ENCODE measurements around the gene DNAH17. TPM values are rescaled to one million over a fixed set of nuclear protein-coding genes. Genes with fewer than 3 reads are reported as not detected.

Gene DNAH17
- total RNA-seq, 1 donor from 2014 or later, result 0.45 TPM

DNA sequence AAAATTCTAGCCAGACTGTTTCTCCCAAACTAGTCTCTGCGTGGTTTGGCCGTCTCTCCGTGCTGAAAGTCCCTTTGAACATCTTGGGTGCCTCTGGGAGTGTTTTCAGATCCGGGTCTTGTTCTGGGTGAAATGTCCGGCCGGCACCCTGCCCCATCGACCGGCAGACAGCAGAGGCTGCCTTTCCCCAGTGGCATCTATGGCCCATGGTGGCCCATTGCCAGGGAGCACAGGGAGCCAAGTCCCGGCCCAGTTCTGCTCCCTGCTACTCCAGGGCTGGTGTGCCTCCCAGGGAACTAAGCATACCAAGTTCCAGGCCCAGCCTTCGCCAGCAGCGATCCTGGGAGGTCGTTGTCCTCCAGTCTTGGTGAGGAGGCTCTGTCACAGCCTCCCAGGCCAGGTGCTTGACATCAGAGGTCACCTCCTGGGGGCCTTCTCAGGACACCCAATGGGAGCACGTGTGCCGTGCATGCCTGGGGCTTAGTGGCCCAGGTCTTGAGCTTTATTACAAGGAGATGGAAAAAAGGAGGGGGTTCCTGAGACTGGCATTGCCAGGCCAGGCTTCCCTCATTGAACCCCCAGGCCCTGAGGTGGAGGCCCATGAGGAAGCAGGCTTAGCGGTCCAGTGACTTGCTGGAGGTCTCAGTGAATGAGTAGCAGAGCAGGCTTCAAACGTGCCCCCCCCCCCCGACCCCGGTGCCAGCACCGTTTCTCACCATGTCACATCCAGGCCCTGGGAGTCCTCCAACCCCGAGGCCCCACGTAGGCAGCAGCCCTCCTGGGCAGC is 144.8 kb downstream of the DNAH17 start:
- no peak for DNase-seq (ENCODE audit: low spot score)

DNA sequence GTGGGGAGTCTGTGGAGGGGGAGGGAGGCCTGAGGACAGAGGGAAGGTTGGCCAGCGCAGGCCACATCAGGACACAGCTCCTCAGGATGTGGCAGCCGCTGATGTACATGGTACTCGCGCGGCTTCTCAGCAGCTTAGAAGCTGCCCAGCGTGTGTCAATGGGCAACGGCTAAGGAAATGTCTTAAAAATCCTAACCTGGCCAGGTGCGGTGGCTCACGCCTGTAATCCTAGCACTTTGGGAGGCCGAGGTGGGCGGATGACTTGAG is 145.6 kb downstream of the DNAH17 start:
- DNase-seq (ENCODE audit: low spot score), result no peak

- no peak for DNase-seq (ENCODE audit: low spot score)
Observed at GRCh38 chr17:78430892-78431691, 146.1 kb downstream of the DNAH17 start.

- no peak for DNase-seq (ENCODE audit: low spot score)
Observed at GRCh38 chr17:78429618-78429995, 147.6 kb downstream of the DNAH17 start.

DNA sequence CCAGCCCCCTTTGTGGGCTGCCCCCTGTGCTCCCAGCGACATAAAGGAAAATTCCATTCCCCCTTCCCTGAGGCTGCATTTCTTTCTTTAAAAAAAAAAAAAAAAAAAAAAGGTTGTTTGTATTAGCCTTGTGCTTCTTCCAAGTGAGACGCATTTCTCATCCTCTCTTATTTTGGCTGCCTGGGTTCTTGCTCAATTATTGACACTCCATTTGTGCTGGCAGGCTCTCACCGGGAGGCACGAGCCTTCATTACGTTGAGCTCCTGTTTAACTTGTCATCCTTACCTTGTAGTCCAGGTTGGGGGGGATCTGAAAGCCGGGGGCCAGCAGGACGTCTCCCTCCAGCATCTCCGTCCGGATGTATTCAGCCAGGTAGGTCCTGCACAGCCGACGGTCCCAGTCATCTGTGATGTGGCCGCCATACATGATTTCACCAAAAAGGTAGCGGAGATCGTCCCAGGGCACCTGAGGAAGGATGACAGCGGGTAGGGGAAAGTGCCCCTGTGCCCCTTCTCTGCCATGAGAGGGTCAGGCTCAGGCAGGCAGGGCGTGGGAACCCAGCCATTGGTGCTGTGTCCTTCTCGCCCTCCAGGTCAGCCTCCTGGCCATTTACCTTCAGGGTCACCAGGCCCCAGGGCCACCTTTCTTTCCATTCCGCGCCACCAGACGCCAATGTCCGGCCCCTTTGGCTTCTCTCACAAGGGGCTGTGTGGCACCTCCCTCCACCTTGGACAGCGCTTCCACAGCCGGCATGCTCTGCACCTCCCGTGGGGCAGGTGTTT is 148.2 kb downstream of the DNAH17 start:
- DNase-seq (ENCODE audit: low spot score), result no peak

DNA sequence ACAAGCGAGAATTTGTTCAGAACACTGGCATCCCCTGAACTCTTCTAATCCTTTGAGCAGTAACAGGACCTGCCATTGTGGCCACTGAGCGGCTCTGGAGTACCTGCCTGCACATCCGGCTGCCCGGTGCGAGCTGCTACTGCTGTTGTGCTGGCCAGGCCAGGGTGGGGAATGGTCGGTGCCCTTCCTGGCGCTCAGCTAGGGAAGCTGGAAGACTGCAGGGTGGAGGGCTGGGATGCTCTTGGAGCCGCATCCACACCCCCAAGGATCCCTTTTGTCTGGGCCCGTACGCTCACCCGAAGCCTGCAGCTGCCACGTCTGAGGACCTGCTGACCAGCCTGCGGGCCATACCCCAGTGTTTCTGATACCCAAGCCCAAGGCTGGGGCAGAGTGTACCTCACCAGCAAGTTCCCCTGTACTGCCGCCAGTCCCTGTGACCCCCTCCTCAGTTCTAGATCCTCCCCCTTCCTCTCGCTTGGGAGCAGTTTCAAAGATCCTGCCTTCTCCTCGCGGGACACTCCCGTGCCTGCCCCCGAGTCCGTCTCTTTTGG is 149.1 kb downstream of the DNAH17 start:
- DNase-seq (ENCODE audit: low spot score), result no peak

- DNase-seq (ENCODE audit: low spot score), result no peak
Observed at GRCh38 chr17:78427140-78427539, 150.1 kb downstream of the DNAH17 start.

GRCh38 chr17:78426293-78426879 is 150.8 kb downstream of the DNAH17 start:
- no peak for DNase-seq (ENCODE audit: low spot score)

DNA sequence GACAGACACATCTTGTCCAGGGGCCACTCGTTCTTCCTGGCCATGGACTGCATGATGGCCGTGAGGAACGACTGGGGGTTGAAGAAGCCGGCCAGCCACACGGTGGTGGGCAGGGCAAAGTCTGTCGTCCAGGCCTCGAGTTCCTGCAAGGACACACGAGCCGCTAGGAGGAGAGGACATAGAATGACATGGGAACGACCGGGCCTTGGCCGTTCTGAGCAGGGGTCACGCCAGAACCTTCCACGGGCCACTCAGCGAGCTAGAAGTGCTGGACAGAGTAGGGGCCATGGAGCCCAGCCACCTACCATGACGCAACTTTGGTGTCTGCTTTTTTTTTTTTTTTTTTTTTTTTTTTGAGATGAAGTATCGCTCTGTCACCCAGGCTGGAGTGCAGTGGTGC is 151.8 kb downstream of the DNAH17 start:
- DNase-seq (ENCODE audit: low spot score), result no peak

DNA sequence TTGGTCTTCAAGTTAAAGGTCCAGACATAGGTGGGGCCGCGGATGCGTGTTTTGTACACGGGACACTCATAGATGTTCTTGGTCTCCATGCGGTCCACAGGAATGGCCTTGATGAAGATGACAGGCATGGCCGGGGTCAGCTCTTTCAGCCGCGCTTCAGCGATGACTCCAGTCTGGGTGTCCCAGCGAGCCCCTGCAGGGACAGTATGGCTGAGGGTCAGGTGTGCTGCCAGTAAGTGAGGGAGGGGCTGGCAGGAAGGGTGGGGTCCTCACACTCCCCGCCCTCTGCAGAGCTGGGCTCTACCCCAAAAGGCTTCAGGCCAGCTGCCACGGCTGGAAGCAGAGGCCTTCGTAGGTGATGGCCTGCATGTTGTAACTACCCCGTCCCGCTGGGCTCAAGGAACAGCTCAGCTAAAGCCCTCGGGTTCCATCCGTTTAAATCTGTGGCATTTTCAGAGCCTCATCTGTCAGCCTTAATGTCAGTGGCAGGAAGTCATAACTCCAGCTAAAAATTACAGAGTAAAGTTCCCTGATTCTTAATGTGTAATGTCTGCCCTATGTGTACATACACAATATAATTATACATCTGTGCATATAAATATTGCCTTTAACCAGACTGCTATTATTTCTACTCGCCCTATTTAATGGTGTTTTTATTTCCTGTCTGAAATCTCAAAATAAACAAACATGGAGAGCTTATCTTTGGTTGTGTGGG is 153.1 kb downstream of the DNAH17 start:
- DNase-seq (ENCODE audit: low spot score), result no peak

DNA sequence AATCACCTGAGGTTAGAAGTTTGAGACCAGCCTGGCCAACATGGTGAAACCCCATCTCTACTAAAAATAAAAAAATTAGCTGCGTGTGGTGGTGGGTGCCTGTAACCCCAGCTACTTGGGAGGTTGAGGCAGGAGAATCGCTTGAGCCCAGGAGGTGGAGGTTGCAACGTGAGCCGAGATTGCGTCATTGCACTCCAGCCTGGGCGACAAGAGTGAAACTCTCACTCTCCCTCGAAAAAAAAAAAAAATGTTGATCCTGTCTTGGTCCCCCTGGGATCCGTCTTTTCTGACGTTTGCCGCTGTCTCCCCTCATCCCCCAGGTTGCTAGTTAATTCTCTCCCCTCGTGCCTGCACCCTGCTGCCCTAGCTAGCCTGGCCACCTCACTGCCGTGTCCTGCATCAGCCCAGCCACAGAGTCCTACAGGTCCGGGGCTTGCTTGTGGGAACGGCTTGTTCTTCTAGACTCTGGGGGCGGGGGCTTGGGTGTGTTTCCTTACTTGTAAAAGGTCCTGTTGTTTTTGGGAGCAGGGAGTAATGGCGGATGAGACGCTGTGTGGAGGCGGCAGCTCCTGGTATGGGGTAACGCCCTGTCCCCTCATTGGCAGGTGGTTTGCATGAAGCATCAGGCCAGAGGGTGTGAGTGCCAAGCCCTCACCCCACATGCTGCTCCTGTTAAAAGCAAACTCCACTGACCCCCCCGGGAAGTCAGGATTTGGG is 154.2 kb downstream of the DNAH17 start:
- no peak for DNase-seq (ENCODE audit: low spot score)

GRCh38 chr17:78422267-78422605 is 155.0 kb downstream of the DNAH17 start:
- DNase-seq (ENCODE audit: low spot score), result no peak

GRCh38 chr17:78421534-78422266 is 155.5 kb downstream of the DNAH17 start:
- no peak for DNase-seq (ENCODE audit: low spot score)

DNA sequence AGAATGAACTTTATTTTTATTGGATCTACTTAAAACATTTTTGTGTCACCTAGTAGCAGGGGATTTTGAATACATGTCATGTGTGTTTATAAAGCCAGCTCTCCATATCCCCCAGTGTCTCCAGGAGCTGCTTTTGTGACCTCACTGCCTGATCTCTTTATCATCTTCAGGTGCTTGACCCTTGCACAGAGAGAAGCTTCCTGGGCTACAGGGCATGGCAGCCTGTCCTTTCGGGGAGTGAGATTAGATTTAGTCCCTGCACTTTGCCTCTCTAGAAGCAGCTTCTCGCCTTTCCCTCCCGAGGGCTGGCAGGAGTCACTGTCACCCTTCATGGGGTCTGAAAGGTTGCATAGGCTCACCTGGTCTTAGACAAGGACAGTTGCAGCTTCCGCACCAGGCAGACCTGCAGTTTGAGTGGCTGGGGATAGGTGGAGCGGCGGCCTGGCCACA is 156.1 kb downstream of the DNAH17 start:
- no peak for DNase-seq (ENCODE audit: low spot score)

DNA sequence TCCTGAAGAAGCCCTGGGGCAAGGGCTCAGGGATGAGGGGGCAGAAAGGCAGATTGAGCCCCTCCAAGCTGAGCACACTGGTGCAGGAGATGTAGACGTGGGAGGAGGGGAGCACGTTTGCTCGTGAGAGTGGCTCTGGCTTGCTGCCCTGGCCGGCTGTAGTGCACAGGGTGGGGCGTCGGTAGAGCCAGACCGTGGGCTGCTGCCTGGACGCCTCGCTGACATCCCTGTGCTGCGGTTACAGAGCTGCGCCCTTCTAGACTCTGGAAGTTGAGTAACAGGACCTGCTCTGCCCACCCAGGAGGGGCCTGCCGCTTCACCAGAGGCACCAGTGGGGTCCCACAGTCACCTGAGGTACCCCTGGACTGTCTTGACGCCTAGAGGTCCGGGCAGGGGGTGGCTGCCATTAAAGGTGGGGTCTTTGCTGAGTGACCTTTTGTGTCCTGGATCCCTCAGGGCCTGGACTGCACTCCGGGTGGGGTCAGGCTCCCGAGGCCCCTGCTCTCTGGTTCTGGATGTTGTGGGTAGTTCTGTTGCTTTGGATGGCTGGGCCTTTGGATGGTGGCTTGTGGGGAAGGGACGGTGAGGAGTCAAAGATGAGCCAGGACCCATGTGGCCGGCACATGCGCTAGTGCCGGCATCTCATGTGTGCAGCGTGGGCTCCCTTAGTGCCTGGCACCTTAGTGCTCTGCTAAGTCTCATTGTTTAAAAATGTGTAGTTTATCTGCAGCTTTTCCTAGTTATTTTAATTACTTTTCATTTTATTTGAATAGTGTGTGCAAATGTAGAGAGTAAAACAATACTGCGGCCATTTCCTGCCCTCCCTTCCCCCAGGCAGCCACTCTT is 157.0 kb downstream of the DNAH17 start:
- no peak for DNase-seq (ENCODE audit: low spot score)

DNA sequence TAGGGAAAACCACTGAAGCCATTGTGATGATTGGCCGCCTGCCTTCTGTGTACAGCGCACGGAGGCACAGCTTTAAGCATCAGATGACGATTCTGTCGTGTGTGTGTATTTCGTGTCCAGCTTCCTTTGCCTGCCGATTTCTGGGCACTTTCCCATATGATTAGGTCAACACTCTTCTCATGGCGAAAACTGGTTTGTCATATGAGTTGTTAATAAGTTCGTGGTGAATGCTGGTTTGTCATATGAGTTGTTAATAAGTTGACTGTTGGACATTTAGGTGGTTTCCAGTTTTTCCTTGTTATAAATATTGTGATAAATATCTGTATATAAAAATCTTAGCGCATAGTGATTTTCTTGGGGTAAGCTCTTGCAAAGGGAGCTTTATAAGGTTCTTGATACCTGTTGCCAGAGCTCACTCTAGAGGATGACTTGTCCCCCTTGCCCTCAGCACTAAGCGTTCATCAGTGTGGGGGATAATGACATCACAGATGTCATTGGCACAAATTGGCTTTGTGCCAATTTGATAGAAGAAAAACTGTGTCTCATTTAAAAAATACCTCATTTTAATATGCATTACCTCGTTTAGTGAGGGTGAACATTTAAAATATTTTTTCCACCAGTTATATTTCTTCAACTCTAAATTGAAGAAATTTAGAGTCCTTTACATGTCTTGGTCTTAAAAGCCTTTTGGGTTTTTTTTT is 158.7 kb downstream of the DNAH17 start:
- no peak for DNase-seq (ENCODE audit: low spot score)

- DNase-seq (ENCODE audit: low spot score), result no peak
Observed at GRCh38 chr17:78417531-78417909, 159.7 kb downstream of the DNAH17 start.
